HepG2 (cell line): ENCODE data around the gene LRRC3C. TPM values are rescaled to one million over a fixed set of nuclear protein-coding genes. Genes with fewer than 3 reads are reported as not detected.

Experiments used
- ARID5B ChIP-seq: IDR thresholded peaks from 2 replicates; pipeline ENCODE4 v1.4.0; 2020; ENCODE audit warnings: mild to moderate bottlenecking, missing genetic modification reagents
- CEBPZ ChIP-seq: IDR thresholded peaks from 2 replicates; pipeline ENCODE4 v1.6.1; 2012; ENCODE audit warnings: low read length, improper control_type of control experiment
- HNRNPLL ChIP-seq: fragments of 200-400 bp; formaldehyde crosslinking; IDR thresholded peaks from 2 replicates; pipeline ENCODE4 v1.6.1; 2017; ENCODE audit warnings: mild to moderate bottlenecking, low read depth, low read length; ENCODE audit not compliant: poor library complexity, severe bottlenecking
- HOXA9 ChIP-seq: sonication (generic); formaldehyde crosslinking; IDR thresholded peaks from 2 replicates; pipeline ENCODE4 v1.8.1; 2022; ENCODE audit warnings: missing genetic modification reagents, mild to moderate bottlenecking, moderate library complexity, borderline replicate concordance
- JDP2 ChIP-seq: sonication (generic); formaldehyde crosslinking; IDR thresholded peaks from 2 replicates; pipeline ENCODE4 v1.8.1; 2022; ENCODE audit warnings: missing genetic modification reagents, borderline replicate concordance
- KLF12 ChIP-seq: sonication (generic); formaldehyde crosslinking; IDR thresholded peaks from 2 replicates; pipeline ENCODE4 v1.4.0; 2020; ENCODE audit warnings: missing genetic modification reagents, borderline replicate concordance
- NFYB ChIP-seq: sonication (generic); formaldehyde crosslinking; IDR thresholded peaks from 2 replicates; pipeline ENCODE4 v1.4.0; 2020; ENCODE audit warnings: missing genetic modification reagents
- NFYC ChIP-seq: IDR thresholded peaks from 2 replicates; pipeline ENCODE4 v1.6.1; 2016; ENCODE audit warnings: missing genetic modification reagents, missing compliant biosample characterization
- PLRG1 ChIP-seq: fragments of 450-650 bp; conservative IDR thresholded peaks from 2 replicates; pipeline ENCODE4 v1.6.1; 2016
- SOX13 ChIP-seq, 3 experiments: fragments of 450-650 bp in 1 of 3; sonication (generic) in 1 of 3; formaldehyde crosslinking in 1 of 3; IDR thresholded peaks in 2 of 3; conservative IDR thresholded peaks in 1 of 3; 2 replicates each; pipeline versions ENCODE4 v1.5.0 to v1.6.1; 2016 to 2020; ENCODE audit warnings: antibody characterized with exemption in 1 of 3, mild to moderate bottlenecking in 1 of 3, missing compliant biosample characterization in 1 of 3, missing genetic modification reagents in 1 of 3, moderate library complexity in 1 of 3
- ZNF329 ChIP-seq: sonication (generic); formaldehyde crosslinking; IDR thresholded peaks from 2 replicates; pipeline ENCODE4 v1.9.0; 2021; ENCODE audit warnings: low read depth, mild to moderate bottlenecking, missing genetic modification reagents
- ZNF646 ChIP-seq: sonication (generic); formaldehyde crosslinking; IDR thresholded peaks from 2 replicates; pipeline ENCODE4 v1.9.0; 2021; ENCODE audit warnings: mild to moderate bottlenecking, missing genetic modification reagents
- polyA plus RNA-seq, 8 experiments: library from polyadenylated mRNA; depleted of rRNA in 3 of 8; stranded (reverse) in 7 of 8; unstranded in 1 of 8; fragments of >200 nt; fragmentation: Illumina TruSeq in 4 of 8; extraction: Trizol in 4 of 8; gene quantifications; 2 replicates each; pipeline versions ENCODE4 v1.2.1 to v1.2.3, GENCODE V29; 2011 to 2016; ENCODE audit warnings: low read depth in 4 of 8, missing spikeins in 1 of 8, mixed read lengths in 1 of 8; ENCODE audit not compliant: insufficient read depth in 1 of 8
- total RNA-seq, 5 experiments: library from RNA; depleted of rRNA; stranded (reverse); fragments of >200 nt; fragmentation: Illumina TruSeq; extraction: Trizol; gene quantifications; 2 replicates each; pipeline ENCODE4 v1.2.3, GENCODE V29; 2016; ENCODE audit warnings: low read depth in 1 of 5

Gene LRRC3C
- total and polyA plus RNA-seq, 2 of the 13 experiments (the other 11 are each of a cell fraction or from before 2014, with no cell fraction given) = 0.17 TPM; not detected in 1

- TF ChIP-seq NFYB (CRISPR knock-in tag) = no peak
- no peak for TF ChIP-seq PLRG1
- no peak for TF ChIP-seq ZNF646 (CRISPR knock-in tag)
- no peak for TF ChIP-seq ZNF329
- TF ChIP-seq HNRNPLL = no peak
- no peak for TF ChIP-seq JDP2 (CRISPR knock-in tag)
- TF ChIP-seq NFYC = no peak
- TF ChIP-seq SOX13 (IDR thresholded peaks at IDR 0.05) = no peak
- TF ChIP-seq SOX13 (CRISPR knock-in tag; conservative IDR thresholded peaks at IDR 0.05 in 1 of 2, IDR thresholded peaks at IDR 0.05 in 1 of 2) = peak in 1 of 2 experiments; percentile 61; a peak in 1 of 4 replicates
- no peak for TF ChIP-seq CEBPZ
- TF ChIP-seq ARID5B (CRISPR knock-in tag) = peak; percentile 50; the same call in 1 of the 2 replicates
- TF ChIP-seq HOXA9 (CRISPR knock-in tag) = no peak
- 0 out of 2 replicates have a peak, but pooled peaks have one; percentile 45 for TF ChIP-seq KLF12 (CRISPR knock-in tag)
These were observed 10.8 kb downstream of the LRRC3C start (continued) for GRCh38 chr17:39938140-39938869.
